ENCODE data around the gene DPH6.
"Not testable (repeated sequence)": the region's sequence is repeated elsewhere in the genome, so short reads cannot be mapped to it uniquely, and the experiment has no call there.

Gene DPH6

DNA sequence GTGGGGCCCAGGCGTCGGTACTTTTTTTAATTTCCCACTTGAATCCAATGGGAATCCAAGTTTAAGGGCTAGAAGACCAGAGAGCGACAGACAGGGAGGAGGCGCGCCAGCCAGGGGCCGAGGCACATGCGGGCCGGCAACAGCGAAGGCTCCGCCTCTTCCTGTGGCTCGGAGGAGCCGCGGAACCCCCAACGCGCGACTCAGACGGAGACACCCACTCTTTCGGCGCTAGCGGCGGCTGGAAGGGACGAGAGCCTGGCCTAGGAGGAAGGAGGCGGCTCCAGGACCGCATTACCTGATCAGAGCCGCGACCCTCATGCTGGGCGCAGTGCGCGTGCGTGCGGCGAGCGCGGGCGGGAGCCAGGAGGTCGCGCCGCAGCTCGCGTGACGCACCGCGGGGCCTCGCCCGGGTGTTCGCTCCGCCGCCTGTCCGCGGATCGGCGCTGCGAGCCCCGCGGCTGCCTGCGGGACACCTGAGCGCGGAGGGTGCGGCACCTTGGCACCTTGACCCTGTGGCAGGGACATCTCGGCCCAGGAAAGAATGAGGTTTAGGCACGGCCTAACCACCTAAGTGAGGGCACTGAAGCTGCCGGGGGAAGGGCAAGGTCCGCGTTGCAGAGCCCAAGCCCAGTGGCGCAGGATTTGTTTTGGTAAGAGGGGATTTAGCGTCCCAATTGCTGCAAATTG is at the start of gene DPH6:
DPH6 (minus strand) TSS at position 342 of the 687 bp plus-strand sequence; CDS start at position 318, 24 bp downstream.
- DNase-seq: peak; percentile 86

- no peak for DNase-seq
Measured at GRCh38 chr15:35595656-35596055, 49.7 kb upstream of the DPH6 start.

- not testable (repeated sequence) for DNase-seq
Measured at GRCh38 chr15:35591987-35592386, 46.0 kb upstream of the DPH6 start.

- no peak for DNase-seq
Measured at GRCh38 chr15:35583863-35584528, 38.0 kb upstream of the DPH6 start.

- no peak for DNase-seq
Measured at GRCh38 chr15:35580606-35581005, 34.6 kb upstream of the DPH6 start.

DNA sequence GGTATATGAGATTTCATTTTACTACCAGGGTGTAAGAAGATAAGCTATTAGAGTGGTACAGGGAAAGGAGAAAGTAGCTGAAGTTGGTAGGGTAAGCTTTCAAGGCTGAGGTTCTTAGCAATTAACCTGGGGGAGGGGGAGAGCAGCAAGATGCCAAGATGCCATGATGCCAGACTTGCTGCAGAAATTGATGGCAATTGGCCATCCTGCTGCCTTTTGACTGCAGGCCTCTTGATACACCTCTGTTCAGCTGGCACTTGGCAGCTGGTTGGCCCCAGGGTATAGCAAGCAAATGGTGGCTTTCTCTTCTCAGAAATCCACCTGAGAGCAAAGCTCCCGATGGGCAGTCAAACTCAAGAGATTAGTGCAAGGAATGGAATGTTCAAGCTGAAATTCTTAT is 21.4 kb upstream of the DPH6 start:
- DNase-seq: no peak

- DNase-seq: no peak
Measured at GRCh38 chr15:35566991-35567390, 21.0 kb upstream of the DPH6 start.

- DNase-seq: no peak
Measured at GRCh38 chr15:35565901-35566300, 19.9 kb upstream of the DPH6 start.

- DNase-seq: no peak
Measured at GRCh38 chr15:35562641-35563040, 16.7 kb upstream of the DPH6 start.

DNA sequence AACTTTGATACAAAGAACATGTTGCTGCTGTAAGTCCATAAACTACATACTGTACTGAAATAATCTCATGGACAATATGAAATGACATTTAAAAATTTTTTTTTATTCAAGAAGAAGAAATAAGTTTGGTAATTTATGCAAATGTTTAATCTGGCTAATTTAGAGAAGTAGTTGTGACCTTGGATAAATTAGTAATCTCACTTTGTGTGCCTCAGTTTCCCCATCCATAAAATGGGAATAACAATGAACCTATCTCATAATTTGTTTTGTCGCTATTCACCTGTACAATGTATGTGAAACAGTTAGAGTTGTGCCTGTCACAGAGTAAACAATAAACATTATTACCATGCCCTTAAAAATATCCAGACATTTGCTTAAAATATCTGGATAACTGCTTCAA is 15.3 kb upstream of the DPH6 start:
- DNase-seq: no peak

- DNase-seq: no peak
Measured at GRCh38 chr15:35560870-35561269, 14.9 kb upstream of the DPH6 start.

DNA sequence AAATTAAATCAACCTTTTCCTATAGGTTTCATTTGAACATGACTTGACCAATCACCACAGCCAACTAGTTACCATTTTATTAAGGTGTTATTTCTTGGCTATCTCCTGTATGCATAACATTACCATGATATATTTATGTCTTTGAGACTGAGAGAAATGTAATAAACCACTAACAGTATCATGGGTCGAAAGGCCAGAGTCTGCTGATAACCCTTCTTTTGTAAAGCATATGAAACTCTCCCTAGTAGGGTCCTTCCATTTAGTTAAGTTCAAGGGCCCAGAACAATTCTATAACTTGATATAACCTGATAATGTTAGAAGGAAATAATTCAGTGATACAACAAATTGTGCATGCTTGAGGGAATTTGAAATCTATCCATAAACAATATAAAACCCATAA is 14.3 kb upstream of the DPH6 start:
- DNase-seq: no peak

DNA sequence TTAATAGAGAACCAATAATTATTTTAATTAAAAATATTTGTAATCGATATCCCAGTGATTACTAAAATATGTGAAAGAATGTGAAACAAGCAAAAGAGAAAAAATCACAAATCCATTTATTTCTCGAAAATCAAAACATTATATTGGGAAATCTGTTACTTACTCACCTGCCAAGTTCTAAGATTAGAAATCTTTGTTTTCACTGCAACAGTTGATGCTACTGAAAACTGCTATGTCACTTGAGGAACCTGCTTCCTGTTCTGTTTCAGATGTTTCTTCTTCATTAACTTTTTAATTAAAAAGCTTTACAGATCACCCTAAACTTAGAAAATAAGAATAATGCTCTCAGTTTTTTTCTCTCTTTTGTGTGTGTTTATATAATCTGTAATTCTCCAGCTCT is 13.7 kb upstream of the DPH6 start:
- no peak for DNase-seq

DNA sequence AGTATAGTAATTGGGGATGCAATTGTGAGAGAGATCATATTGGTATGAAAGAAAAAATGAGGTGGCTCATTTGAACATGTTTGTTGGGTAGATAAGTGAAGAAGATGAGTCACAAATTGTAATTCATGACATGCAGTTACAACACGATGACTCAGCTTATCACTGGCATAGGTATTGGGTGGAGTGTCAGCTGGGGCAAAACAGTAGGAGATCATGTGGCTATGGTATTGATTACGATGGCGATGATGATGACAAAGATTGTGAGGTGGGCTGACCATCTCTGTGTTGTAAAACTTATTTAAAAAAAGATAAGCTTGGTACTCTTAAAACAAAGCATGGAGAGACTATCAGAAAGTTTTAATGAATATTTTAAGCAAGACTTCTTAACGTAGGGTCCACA is 11.6 kb upstream of the DPH6 start:
- DNase-seq: no peak

GRCh38 chr15:35557012-35557411 is 11.0 kb upstream of the DPH6 start:
- no peak for DNase-seq

DNA sequence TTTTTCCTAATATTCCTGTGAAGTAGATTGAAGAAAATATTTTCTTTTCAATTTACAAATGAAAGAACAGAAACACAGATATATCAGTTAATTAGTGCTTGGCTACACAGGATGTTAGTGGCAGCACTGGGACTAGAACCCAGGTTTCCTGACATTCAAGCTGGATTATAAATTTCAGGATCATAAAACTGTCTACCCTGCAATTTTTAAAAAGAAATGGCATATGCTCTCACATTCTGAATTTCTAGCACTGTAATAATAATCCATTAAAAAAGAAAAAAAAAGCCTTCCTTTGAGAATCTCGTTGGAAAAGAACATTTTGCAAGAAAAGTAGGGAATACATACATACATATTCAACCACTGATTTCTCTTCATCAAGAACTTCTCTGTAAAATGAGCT is 9.3 kb upstream of the DPH6 start:
- no peak for DNase-seq

DNA sequence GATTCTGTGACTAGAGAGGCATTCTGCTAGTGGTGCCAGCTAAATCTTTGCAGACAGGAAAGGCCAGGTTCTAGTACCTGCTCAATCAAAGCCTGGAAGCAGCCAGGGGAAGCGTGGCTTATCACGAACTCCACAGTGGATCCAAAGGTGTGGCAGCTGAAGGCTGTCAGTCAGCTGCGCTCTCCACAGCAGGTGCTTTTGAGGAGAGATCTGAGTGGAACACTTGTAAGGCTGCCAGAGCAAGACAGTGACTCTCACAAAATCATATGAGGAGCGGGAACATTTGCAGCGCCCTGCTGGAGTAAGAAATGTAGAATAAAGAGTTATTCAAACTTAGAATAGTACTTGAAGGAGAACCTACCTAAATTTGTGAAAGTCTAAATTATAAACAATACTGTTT is 5.0 kb upstream of the DPH6 start:
- DNase-seq: no peak

GRCh38 chr15:35549567-35549966 is 3.6 kb upstream of the DPH6 start:
- no peak for DNase-seq

GRCh38 chr15:35548435-35548834 is 2.5 kb upstream of the DPH6 start:
- no peak for DNase-seq

GRCh38 chr15:35547775-35548364 is 1.9 kb upstream of the DPH6 start:
- no peak for DNase-seq

GRCh38 chr15:35546511-35547381 is 781 bp upstream of the DPH6 start:
- no peak for DNase-seq

- peak; percentile 43 for DNase-seq
Measured at GRCh38 chr15:35545316-35545823, 595 bp downstream of the DPH6 start.

GRCh38 chr15:35540885-35541284 is 5.1 kb downstream of the DPH6 start:
- DNase-seq: no peak

Measured in GDM1 (cell line).